NCI-H2107 treated with DMSO at 0.1 percent for 48 hours (cell line): ENCODE measurements around the gene SMARCB1.

Experiments used
- DNase-seq: peaks from one replicate; lab custom pipeline; 2025; ENCODE audit not compliant: unreplicated experiment; lab: John Stamatoyannopoulos, UW

SMARCB1 gene

GRCh38 chr22:23829845-23830372, 43.1 kb downstream of the SMARCB1 start:
- DNase-seq = no peak

- DNase-seq = no peak
These were observed 44.5 kb downstream of the SMARCB1 start for GRCh38 chr22:23831261-23831660.

GRCh38 chr22:23831781-23832180, 45.0 kb downstream of the SMARCB1 start:
- no peak for DNase-seq

- no peak for DNase-seq
These were observed 45.7 kb downstream of the SMARCB1 start for GRCh38 chr22:23832226-23833016.

GRCh38 chr22:23833017-23833751, 46.4 kb downstream of the SMARCB1 start:
- no peak for DNase-seq

GRCh38 chr22:23833911-23834317, 47.1 kb downstream of the SMARCB1 start:
- no peak for DNase-seq

GRCh38 chr22:23834406-23834792, 47.6 kb downstream of the SMARCB1 start:
- DNase-seq = no peak

GRCh38 chr22:23834793-23835483, 48.2 kb downstream of the SMARCB1 start:
- no peak for DNase-seq

- DNase-seq = no peak
These were observed 48.8 kb downstream of the SMARCB1 start for GRCh38 chr22:23835484-23836144.

- DNase-seq = no peak
These were observed 49.5 kb downstream of the SMARCB1 start for GRCh38 chr22:23836281-23836680.

GRCh38 chr22:23836692-23837495, 50.1 kb downstream of the SMARCB1 start:
- no peak for DNase-seq

GRCh38 chr22:23837496-23837859, 50.7 kb downstream of the SMARCB1 start:
- DNase-seq = no peak

- no peak for DNase-seq
These were observed 51.3 kb downstream of the SMARCB1 start for GRCh38 chr22:23837911-23838680.

GRCh38 chr22:23838681-23839468, 52.1 kb downstream of the SMARCB1 start, which contains the start of gene DERL3:
DERL3 (minus strand) TSS chr22:23839006; CDS start chr22:23838987, 19 bp downstream.
- peak; percentile 94 for DNase-seq

GRCh38 chr22:23840026-23840425, 53.3 kb downstream of the SMARCB1 start:
- no peak for DNase-seq

GRCh38 chr22:23841292-23841691, 54.5 kb downstream of the SMARCB1 start:
- DNase-seq = no peak

GRCh38 chr22:23841736-23842445, 55.1 kb downstream of the SMARCB1 start:
- no peak for DNase-seq

- no peak for DNase-seq
These were observed 55.8 kb downstream of the SMARCB1 start for GRCh38 chr22:23842599-23842998.
